OCI-LY3 (cell line): ENCODE results near the gene FBXL14.

Source experiments
- CTCF ChIP-seq: fragments of 200-600, 300-600 bp; sonication (generic); IDR thresholded peaks from 2 replicates; pipeline ENCODE4 v1.5.1; 2014; ENCODE audit warnings: antibody characterized with exemption, low read length, low read depth
- EZH2phosphoT487 ChIP-seq: fragments of 200-600 bp; shearing (Covaris generic); IDR thresholded peaks from 2 replicates; pipeline ENCODE4 v1.6.1; 2018; ENCODE audit warnings: antibody characterized with exemption, mixed run types, low read depth

- TF ChIP-seq CTCF (no peak), EZH2phosphoT487 (no peak)
Measured at GRCh38 chr12:1613860-1614259, 19.5 kb upstream of the FBXL14 start.
